NCI-H526 treated with DMSO at 0.1 percent for 48 hours (cell line): ENCODE results near the gene AGFG2.

Experiments
- DNase-seq: peaks from one replicate; lab custom pipeline; 2025; lab: John Stamatoyannopoulos, UW

Gene AGFG2

GRCh38 chr7:100586266-100587025 lies 47.4 kb downstream of the AGFG2 start, which contains the start of gene FBXO24:
Gene FBXO24, plus strand, starts transcription at chr7:100586328. Its CDS starts 298 bp downstream, at chr7:100586626.
- peak; percentile 99 for DNase-seq

- no peak for DNase-seq
Measured at GRCh38 chr7:100588438-100588837, 49.4 kb downstream of the AGFG2 start.

GRCh38 chr7:100589341-100589947 lies 50.4 kb downstream of the AGFG2 start:
- DNase-seq: no peak

- DNase-seq: no peak
Measured at GRCh38 chr7:100590077-100590737, 51.2 kb downstream of the AGFG2 start.

- no peak for DNase-seq
Measured at GRCh38 chr7:100591596-100591995, 52.6 kb downstream of the AGFG2 start.

- no peak for DNase-seq
Measured at GRCh38 chr7:100595188-100595587, 56.2 kb downstream of the AGFG2 start.

GRCh38 chr7:100598425-100598824 lies 59.4 kb downstream of the AGFG2 start:
- no peak for DNase-seq

- no peak for DNase-seq
Measured at GRCh38 chr7:100599911-100600729, 61.1 kb downstream of the AGFG2 start.

GRCh38 chr7:100600730-100601038 lies 61.7 kb downstream of the AGFG2 start:
- DNase-seq: no peak

GRCh38 chr7:100602889-100603725 lies 64.1 kb downstream of the AGFG2 start:
- no peak for DNase-seq

- no peak for DNase-seq
Measured at GRCh38 chr7:100603726-100604027, 64.7 kb downstream of the AGFG2 start.

- peak; percentile 20 for DNase-seq
Measured at GRCh38 chr7:100604028-100604975, 65.3 kb downstream of the AGFG2 start.

GRCh38 chr7:100604976-100605911 lies 66.2 kb downstream of the AGFG2 start:
- DNase-seq: no peak

GRCh38 chr7:100606313-100606712 lies 67.3 kb downstream of the AGFG2 start:
- no peak for DNase-seq

GRCh38 chr7:100607111-100607510 lies 68.1 kb downstream of the AGFG2 start:
- DNase-seq: no peak

- DNase-seq: no peak
Measured at GRCh38 chr7:100609958-100610357, 71.0 kb downstream of the AGFG2 start.

- peak; percentile 99 for DNase-seq
Measured at GRCh38 chr7:100611983-100612729, 73.2 kb downstream of the AGFG2 start, which contains the start of gene MOSPD3. Gene MOSPD3, plus strand, starts transcription at chr7:100612540. Its CDS starts 252 bp downstream, at chr7:100612792.

- DNase-seq: no peak
Measured at GRCh38 chr7:100612730-100613390, 73.9 kb downstream of the AGFG2 start.
